NCI-H1694 (cell line): ENCODE measurements around the gene COX7A1.
"Not testable (repeated sequence)": the region's sequence is repeated elsewhere in the genome, so short reads cannot be mapped to it uniquely, and the experiment has no call there.

Experiments used
- DNase-seq: peaks from one replicate; lab custom pipeline; 2025; lab: John Stamatoyannopoulos, UW

Gene COX7A1

DNA sequence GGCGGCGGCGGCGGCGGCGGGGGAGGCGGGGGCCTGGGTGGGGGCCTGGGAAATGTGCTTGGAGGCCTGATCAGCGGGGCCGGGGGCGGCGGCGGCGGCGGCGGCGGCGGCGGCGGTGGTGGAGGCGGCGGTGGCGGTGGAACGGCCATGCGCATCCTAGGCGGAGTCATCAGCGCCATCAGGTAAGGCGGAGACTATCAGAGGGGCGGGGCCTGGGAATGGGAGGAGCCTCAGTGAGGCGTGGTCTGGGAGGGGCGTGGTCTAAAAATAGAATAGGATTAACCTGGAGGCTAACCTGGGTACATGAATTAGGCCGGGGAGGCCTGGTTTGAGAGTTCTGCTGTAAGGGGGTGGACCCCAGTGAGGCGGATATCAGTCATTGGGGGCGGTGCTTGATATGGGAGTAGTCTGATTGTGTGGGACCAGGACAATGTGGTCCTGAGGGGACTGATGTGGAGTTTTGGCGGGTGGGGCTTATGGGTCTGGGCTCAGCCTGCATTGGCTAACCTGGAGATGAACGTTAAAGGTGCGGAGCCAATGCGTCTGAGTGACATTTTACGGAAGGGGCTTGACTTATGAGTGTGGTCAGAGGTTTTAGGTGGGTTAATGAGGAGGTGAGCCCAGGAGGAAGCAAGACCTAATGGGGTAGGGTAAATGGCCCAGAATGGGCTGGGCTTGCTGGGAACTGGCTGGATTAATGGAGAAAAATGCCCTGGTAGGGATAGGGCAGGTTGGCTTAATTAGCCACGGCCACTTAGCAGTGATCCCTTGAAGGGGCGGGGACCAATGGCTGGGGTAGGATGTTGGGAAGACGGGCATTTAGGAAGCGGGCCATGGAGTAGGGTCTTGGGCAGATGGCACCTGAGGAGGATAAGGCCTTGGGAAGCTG lies 11.0 kb downstream of the COX7A1 start:
- peak; percentile 60 for DNase-seq

DNA sequence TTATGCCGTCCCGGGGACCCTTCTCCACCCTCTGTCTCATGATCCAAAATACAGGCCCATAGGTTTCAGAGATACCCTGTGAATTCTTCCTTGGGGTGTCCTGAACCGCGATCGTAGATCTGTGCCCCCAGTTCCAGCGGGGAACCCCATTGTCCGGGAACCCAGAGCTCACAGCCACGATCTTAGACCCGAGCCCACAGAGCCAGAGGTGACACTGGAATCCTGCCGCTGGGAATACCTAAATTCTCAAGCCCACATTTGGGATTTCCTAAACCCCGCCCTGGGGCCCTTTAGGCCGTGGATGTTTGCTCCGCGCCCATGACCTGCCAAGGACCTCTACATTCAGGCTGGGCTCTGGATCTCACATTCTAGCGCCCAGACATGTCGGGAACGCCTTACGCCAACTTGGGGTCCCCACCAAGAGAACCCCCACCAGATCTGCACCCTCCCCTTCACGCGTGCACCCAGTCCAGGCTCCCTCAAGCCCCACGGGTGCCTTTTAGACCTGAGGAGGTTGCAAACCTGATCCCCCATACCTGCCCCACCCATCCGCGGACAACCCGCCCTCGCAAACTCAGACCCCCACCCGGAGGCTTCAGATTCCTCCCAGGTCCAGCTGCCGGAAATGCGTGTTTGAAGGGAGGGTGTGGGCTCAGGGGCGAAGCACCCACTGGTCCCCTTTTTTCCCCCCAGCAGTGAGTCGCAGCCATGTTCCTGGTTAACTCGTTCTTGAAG lies 11.8 kb downstream of the COX7A1 start:
- peak; percentile 54 for DNase-seq

- DNase-seq: peak; percentile 94
Measured at GRCh38 chr19:36139473-36140303, 12.6 kb downstream of the COX7A1 start, which contains the start of gene CAPNS1. CAPNS1 (plus strand) TSS chr19:36140066; CDS start chr19:36141012, 946 bp downstream.

- no peak for DNase-seq
Measured at GRCh38 chr19:36139120-36139472, 13.2 kb downstream of the COX7A1 start.

GRCh38 chr19:36136964-36137686 lies 15.1 kb downstream of the COX7A1 start:
- peak; percentile 5 for DNase-seq

DNA sequence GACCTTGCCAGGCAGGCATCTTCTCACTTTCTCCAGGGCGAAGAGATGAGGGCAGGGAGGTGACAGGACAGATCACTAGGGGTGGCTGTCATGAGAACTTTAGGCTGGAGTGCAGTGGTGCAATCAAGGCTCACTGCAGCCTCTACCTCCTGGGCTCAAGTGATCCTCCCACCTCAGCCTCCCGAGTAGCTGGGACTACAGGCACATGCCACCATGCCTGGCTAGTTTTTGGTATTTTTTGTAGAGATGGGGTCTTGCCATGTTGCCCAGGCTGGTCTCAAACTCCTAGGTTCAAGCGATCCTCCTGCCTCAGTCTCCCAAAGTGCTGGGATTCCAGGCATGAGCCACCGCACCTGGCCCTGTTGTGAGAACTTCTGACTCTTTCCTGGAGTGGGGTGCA lies 17.4 kb downstream of the COX7A1 start:
- not testable (repeated sequence) for DNase-seq

GRCh38 chr19:36131221-36131620 lies 21.0 kb downstream of the COX7A1 start:
- not testable (repeated sequence) for DNase-seq

- no peak for DNase-seq
Measured at GRCh38 chr19:36128392-36128736, 23.9 kb downstream of the COX7A1 start.

DNA sequence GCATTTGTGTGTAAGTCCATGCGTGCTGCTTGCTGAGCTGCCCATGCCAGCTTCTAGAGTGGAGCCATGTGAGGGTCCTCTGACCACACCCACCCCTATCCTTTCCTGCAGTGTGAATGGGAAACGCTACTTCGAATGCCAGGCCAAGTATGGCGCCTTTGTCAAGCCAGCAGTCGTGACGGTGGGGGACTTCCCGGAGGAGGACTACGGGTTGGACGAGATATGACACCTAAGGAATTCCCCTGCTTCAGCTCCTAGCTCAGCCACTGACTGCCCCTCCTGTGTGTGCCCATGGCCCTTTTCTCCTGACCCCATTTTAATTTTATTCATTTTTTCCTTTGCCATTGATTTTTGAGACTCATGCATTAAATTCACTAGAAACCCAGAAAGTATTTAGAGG lies 26.7 kb downstream of the COX7A1 start:
- DNase-seq: no peak

- no peak for DNase-seq
Measured at GRCh38 chr19:36121486-36122124, 30.6 kb downstream of the COX7A1 start.

GRCh38 chr19:36120984-36121358 lies 31.3 kb downstream of the COX7A1 start:
- DNase-seq: no peak

DNA sequence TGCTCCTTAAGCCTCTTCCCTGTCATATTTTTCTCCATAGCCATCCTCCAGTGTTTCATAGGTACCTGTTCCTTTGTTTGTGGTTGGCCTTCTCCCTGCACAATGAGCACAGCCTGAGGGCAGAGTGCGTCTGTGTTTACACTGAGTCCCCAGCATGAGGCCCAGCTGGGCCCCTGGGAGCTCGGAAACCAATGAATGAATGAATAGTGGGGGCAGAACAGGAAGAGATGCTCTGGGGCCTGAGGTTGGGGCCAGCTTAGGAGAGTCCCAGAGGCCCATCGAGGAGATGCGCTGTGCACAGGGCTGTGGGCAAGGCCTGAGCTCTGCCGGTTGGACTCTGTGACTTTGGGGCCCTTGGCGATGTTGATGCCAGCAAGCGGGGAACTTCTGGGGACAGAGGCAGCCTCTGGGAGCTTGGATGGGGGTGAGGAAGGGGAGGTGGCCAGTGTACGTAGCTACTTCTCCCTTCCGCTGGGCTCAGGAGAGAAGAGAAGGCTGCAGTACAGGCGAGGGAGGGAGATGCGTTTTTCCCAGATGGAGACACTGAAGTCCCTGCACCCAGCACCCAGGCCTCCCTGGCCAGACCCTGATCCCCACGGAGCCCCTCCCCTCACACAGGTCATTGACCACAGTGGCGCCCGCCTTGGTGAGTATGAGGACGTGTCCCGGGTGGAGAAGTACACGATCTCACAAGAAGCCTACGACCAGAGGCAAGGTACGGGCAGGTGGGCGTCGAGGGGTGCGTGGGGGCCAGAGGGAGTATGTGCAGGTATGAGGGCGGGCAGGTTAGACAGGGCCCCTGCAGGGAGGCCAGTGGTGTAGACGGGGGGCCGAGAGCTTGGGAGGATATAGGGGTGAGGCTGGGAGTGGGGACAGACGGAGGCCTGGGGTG lies 31.9 kb downstream of the COX7A1 start:
- no peak for DNase-seq

GRCh38 chr19:36116344-36116637 lies 36.0 kb downstream of the COX7A1 start:
- no peak for DNase-seq

GRCh38 chr19:36115453-36116343 lies 36.5 kb downstream of the COX7A1 start, which contains the start of gene TBCB:
TBCB (plus strand) TSS chr19:36115468; CDS start chr19:36115561, 93 bp downstream.
- peak; percentile 70 for DNase-seq

GRCh38 chr19:36114721-36115452 lies 37.4 kb downstream of the COX7A1 start, which contains the start of gene POLR2I:
POLR2I (minus strand) TSS chr19:36114875; CDS start chr19:36114856, 19 bp downstream.
- DNase-seq: peak; percentile 99

GRCh38 chr19:36113894-36114720 lies 38.1 kb downstream of the COX7A1 start:
- DNase-seq: no peak

- no peak for DNase-seq
Measured at GRCh38 chr19:36113425-36113824, 38.8 kb downstream of the COX7A1 start.
